ENCODE measurements around the gene TPH2.

Gene TPH2

GRCh38 chr12:72012874-72013273 is 74.2 kb downstream of the TPH2 start:
- H3K79me2 ChIP-seq = no peaks in the 10 kb centered on the region
- H3K27ac ChIP-seq = no peak overlapping the region
- no peak overlapping the region for H3K4me2 ChIP-seq (ENCODE audit: low read length)
- H2AFZ ChIP-seq = no peak overlapping the region
- H3K9me3 ChIP-seq (ENCODE audit: control insufficient read depth, low read length) = no peaks in the 10 kb centered on the region
- no peak overlapping the region for H3K9ac ChIP-seq
- no peak overlapping the region for H3K4me3 ChIP-seq (ENCODE audit: low read depth, low read length)
- H3K27me3 ChIP-seq (ENCODE audit: control insufficient read depth, insufficient read depth, low read length) = no peaks in the 10 kb centered on the region
- TF ChIP-seq CTCF (IDR thresholded peaks at IDR 0.05) = no peak
- H3K36me3 ChIP-seq (ENCODE audit: control insufficient read depth, insufficient read depth, low read length) = no peaks in the 10 kb centered on the region
- no peaks in the 10 kb centered on the region for H3K4me1 ChIP-seq

- no peak overlapping the region for H3K4me2 ChIP-seq (ENCODE audit: low read length)
- no peak for TF ChIP-seq CTCF (IDR thresholded peaks at IDR 0.05)
- H3K9me3 ChIP-seq (ENCODE audit: control insufficient read depth, low read length) = no peaks in the 10 kb centered on the region
- H3K36me3 ChIP-seq (ENCODE audit: control insufficient read depth, insufficient read depth, low read length) = no peaks in the 10 kb centered on the region
- H3K4me1 ChIP-seq = no peaks in the 10 kb centered on the region
- no peak overlapping the region for H2AFZ ChIP-seq
- H3K4me3 ChIP-seq (ENCODE audit: low read depth, low read length) = no peak overlapping the region
- H3K9ac ChIP-seq = no peak overlapping the region
- no peaks in the 10 kb centered on the region for H3K79me2 ChIP-seq
- H3K27ac ChIP-seq = no peak overlapping the region
- H3K27me3 ChIP-seq (ENCODE audit: control insufficient read depth, insufficient read depth, low read length) = no peaks in the 10 kb centered on the region
Observed at GRCh38 chr12:72015895-72016294, 77.2 kb downstream of the TPH2 start.

GRCh38 chr12:72017054-72017651 is 78.5 kb downstream of the TPH2 start:
- H3K4me3 ChIP-seq (ENCODE audit: low read depth, low read length) = no peak overlapping the region
- H3K9me3 ChIP-seq (ENCODE audit: control insufficient read depth, low read length) = no peaks in the 10 kb centered on the region
- no peak overlapping the region for H3K9ac ChIP-seq
- no peaks in the 10 kb centered on the region for H3K4me1 ChIP-seq
- TF ChIP-seq CTCF (IDR thresholded peaks at IDR 0.05) = peak; percentile 65
- H3K27ac ChIP-seq = no peak overlapping the region
- H3K27me3 ChIP-seq (ENCODE audit: control insufficient read depth, insufficient read depth, low read length) = no peaks in the 10 kb centered on the region
- no peak overlapping the region for H3K4me2 ChIP-seq (ENCODE audit: low read length)
- H3K36me3 ChIP-seq (ENCODE audit: control insufficient read depth, insufficient read depth, low read length) = no peaks in the 10 kb centered on the region
- no peak overlapping the region for H2AFZ ChIP-seq
- H3K79me2 ChIP-seq = no peaks in the 10 kb centered on the region

- no peak overlapping the region for H3K4me3 ChIP-seq (ENCODE audit: low read depth, low read length)
- H3K9me3 ChIP-seq (ENCODE audit: control insufficient read depth, low read length) = no peaks in the 10 kb centered on the region
- H3K27me3 ChIP-seq (ENCODE audit: control insufficient read depth, insufficient read depth, low read length) = no peaks in the 10 kb centered on the region
- no peak overlapping the region for H3K4me2 ChIP-seq (ENCODE audit: low read length)
- no peak for TF ChIP-seq CTCF (IDR thresholded peaks at IDR 0.05)
- H3K79me2 ChIP-seq = no peaks in the 10 kb centered on the region
- H2AFZ ChIP-seq = no peak overlapping the region
- H3K36me3 ChIP-seq (ENCODE audit: control insufficient read depth, insufficient read depth, low read length) = no peaks in the 10 kb centered on the region
- H3K27ac ChIP-seq = no peak overlapping the region
- no peak overlapping the region for H3K9ac ChIP-seq
- no peaks in the 10 kb centered on the region for H3K4me1 ChIP-seq
Observed at GRCh38 chr12:72018036-72018435, 79.4 kb downstream of the TPH2 start.

GRCh38 chr12:72024613-72025012 is 86.0 kb downstream of the TPH2 start:
- Histone ChIP-seq H2AFZ (no peak overlapping the region), H3K4me1 (no peaks in the 10 kb centered on the region), H3K4me2 (ENCODE audit: low read length) (no peak overlapping the region), H3K36me3 (ENCODE audit: control insufficient read depth, insufficient read depth, low read length) (no peaks in the 10 kb centered on the region), H3K9me3 (ENCODE audit: control insufficient read depth, low read length) (no peaks in the 10 kb centered on the region), H3K27ac (no peak overlapping the region), H3K4me3 (ENCODE audit: low read depth, low read length) (no peak overlapping the region), H3K79me2 (no peaks in the 10 kb centered on the region), H3K27me3 (ENCODE audit: control insufficient read depth, insufficient read depth, low read length) (no peaks in the 10 kb centered on the region), H3K9ac (no peak overlapping the region)
- no peak for TF ChIP-seq CTCF (IDR thresholded peaks at IDR 0.05)

All from parathyroid adenoma (tissue), 2 donors.